GM23338 (cell line): ENCODE measurements around the gene GIMAP2. TPM values are rescaled to one million over a fixed set of nuclear protein-coding genes. Genes with fewer than 3 reads are reported as not detected.

Experiments used
- ATAC-seq: fragments of 200-7000 bp; cut with Tn5 transposase; 3 replicates; pipeline ENCODE4 v1.9.1; 2020
- DNase-seq: peaks from one replicate; pipeline ENCODE4 v3.0.0-alpha.2; 2015; ENCODE audit warnings: low spot score
- H2AFZ ChIP-seq: fragments of 200-600 bp; sonication (generic); 2 replicates; pipeline ENCODE4 v1.8.0; 2016; ENCODE audit warnings: antibody characterized with exemption, mild to moderate bottlenecking, moderate library complexity
- H3F3A ChIP-seq: fragments of 200-600 bp; sonication (generic); replicated peaks from 2 replicates; pipeline ENCODE4 v1.8.0; 2017; ENCODE audit warnings: antibody characterized with exemption, mixed run types, low read depth
- H3K27ac ChIP-seq: fragments of 200-600 bp; sonication (generic); 2 replicates; pipeline ENCODE4 v1.6.1; 2016; ENCODE audit warnings: low read depth
- H3K27me3 ChIP-seq: fragments of 200-600 bp; sonication (generic); 2 replicates; pipeline ENCODE4 v1.8.0; 2016; ENCODE audit warnings: mild to moderate bottlenecking, mixed run types, moderate library complexity; ENCODE audit not compliant: insufficient read depth
- H3K36me3 ChIP-seq: fragments of 200-600 bp; sonication (generic); 2 replicates; pipeline ENCODE4 v1.8.0; 2016; ENCODE audit warnings: mild to moderate bottlenecking; ENCODE audit not compliant: insufficient read depth
- H3K4me1 ChIP-seq: fragments of 200-600 bp; sonication (generic); 2 replicates; pipeline ENCODE4 v1.8.0; 2016; ENCODE audit warnings: mild to moderate bottlenecking, moderate library complexity; ENCODE audit not compliant: insufficient read depth
- H3K4me2 ChIP-seq: fragments of 200-600 bp; sonication (generic); 2 replicates; pipeline ENCODE4 v1.7.1; 2017; ENCODE audit warnings: mixed run types
- H3K4me3 ChIP-seq: fragments of 200-600 bp; sonication (generic); 2 replicates; pipeline ENCODE4 v1.6.1; 2016; ENCODE audit warnings: mixed run types
- H3K79me2 ChIP-seq: fragments of 200-600 bp; sonication (generic); replicated peaks from 2 replicates; pipeline ENCODE4 v1.8.0; 2017; ENCODE audit warnings: mild to moderate bottlenecking; ENCODE audit not compliant: insufficient read depth
- H3K9me2 ChIP-seq: fragments of 200-600 bp; sonication (generic); 2 replicates; pipeline ENCODE4 v1.8.0; 2017; ENCODE audit not compliant: insufficient read depth
- H4K20me1 ChIP-seq: fragments of 200-600 bp; sonication (generic); replicated peaks from 2 replicates; pipeline ENCODE4 v1.8.0; 2017; ENCODE audit warnings: mild to moderate bottlenecking; ENCODE audit not compliant: insufficient read depth
- H3K27ac Mint-ChIP-seq: 2 replicates; pipeline ENCODE4 v1.8.0; 2020; ENCODE audit warnings: inconsistent platforms, mild to moderate bottlenecking, moderate library complexity, mixed read lengths
- H3K27me3 Mint-ChIP-seq: 3 replicates; pipeline ENCODE4 v1.8.0; 2022; ENCODE audit warnings: low read depth, mild to moderate bottlenecking, moderate library complexity, mixed read lengths, inconsistent platforms; ENCODE audit not compliant: insufficient read depth, poor library complexity
- H3K36me3 Mint-ChIP-seq: 3 replicates; pipeline ENCODE4 v1.8.0; 2021; ENCODE audit warnings: low read depth, mild to moderate bottlenecking, inconsistent platforms, moderate library complexity, mixed read lengths
- H3K4me1 Mint-ChIP-seq: 3 replicates; pipeline ENCODE4 v1.8.0; 2020; ENCODE audit warnings: mild to moderate bottlenecking, inconsistent platforms, mixed read lengths
- H3K4me3 Mint-ChIP-seq: 3 replicates; pipeline ENCODE4 v1.8.0; 2021; ENCODE audit warnings: moderate library complexity, mild to moderate bottlenecking, inconsistent platforms, mixed read lengths
- H3K9me3 Mint-ChIP-seq: 3 replicates; pipeline ENCODE4 v1.8.0; 2020; ENCODE audit warnings: moderate library complexity, mild to moderate bottlenecking, inconsistent platforms, mixed read lengths
- CTCF ChIP-seq, 2 experiments: fragments of 200-600 bp in 1 of 2; sonication (generic) in 1 of 2; conservative IDR thresholded peaks; 2 replicates each; pipeline versions ENCODE4 v1.5.1 to v1.6.1; 2016 to 2017; ENCODE audit warnings: antibody characterized with exemption in 2 of 2, low read depth in 2 of 2, mild to moderate bottlenecking in 2 of 2, moderate library complexity in 1 of 2
- POLR2AphosphoS5 ChIP-seq: IDR thresholded peaks from 2 replicates; pipeline ENCODE4 v1.6.1; 2016; ENCODE audit warnings: antibody characterized with exemption, low read depth
- REST ChIP-seq: IDR thresholded peaks from one replicate; pipeline ENCODE4 v1.6.1; 2018; ENCODE audit warnings: antibody characterized with exemption; ENCODE audit not compliant: unreplicated experiment
- ZNF114 ChIP-seq: fragments of 250-450 bp; sonication (Bioruptor Pico); IDR thresholded peaks from 2 replicates; pipeline ENCODE4 v1.5.0; 2020; ENCODE audit warnings: mild to moderate bottlenecking, moderate library complexity
- polyA plus RNA-seq: library from polyadenylated mRNA; unstranded; fragments of >200 nt; fragmentation: Nextera tagmentation; extraction: Ambion mirVana; gene quantifications from 2 replicates; pipeline ENCODE4 v1.2.1, GENCODE V29; 2016
- total RNA-seq: library from RNA; depleted of rRNA; stranded (reverse); fragments of >200 nt; shearing (Covaris generic); gene quantifications from 2 replicates; pipeline ENCODE4 v1.2.3, GENCODE V29; 2014

Gene GIMAP2
- total and polyA plus RNA-seq, 2 experiments from 2014 or later = not detected

GRCh38 chr7:150716939-150717338 is 31.4 kb downstream of the GIMAP2 start:
- ATAC-seq = no peak
- Histone ChIP-seq H2AFZ (no peak overlapping the region), H3K79me2 (no peaks in the 10 kb centered on the region), H3K27ac (no peak overlapping the region), H3K4me1 (no peaks in the 10 kb centered on the region), H3K9me2 (no peaks in the 10 kb centered on the region), H3F3A (no peaks in the 10 kb centered on the region), H3K4me2 (no peak overlapping the region), H3K36me3 (no peaks in the 10 kb centered on the region), H4K20me1 (no peaks in the 10 kb centered on the region), H3K27me3 (peaks cover 12% of the 10 kb centered on the region; the same call in 1 of the 2 replicates), H3K4me3 (no peak overlapping the region)
- Mint-ChIP-seq H3K27ac (no peak overlapping the region), H3K4me3 (no peak overlapping the region), H3K27me3 (peaks cover 14% of the 10 kb centered on the region), H3K4me1 (no peaks in the 10 kb centered on the region), H3K9me3 (peaks cover 14% of the 10 kb centered on the region), H3K36me3 (no peaks in the 10 kb centered on the region)
- no peak for TF ChIP-seq REST
- DNase-seq = no peak

- Mint-ChIP-seq H3K27ac (no peak overlapping the region), H3K4me1 (no peaks in the 10 kb centered on the region), H3K4me3 (no peak overlapping the region), H3K27me3 (peaks cover 17% of the 10 kb centered on the region), H3K36me3 (no peaks in the 10 kb centered on the region), H3K9me3 (peaks cover 7% of the 10 kb centered on the region; the same call in 2 of the 3 replicates)
- no peaks in the 10 kb centered on the region for H3F3A ChIP-seq
- H3K4me3 ChIP-seq = no peak overlapping the region
- no peaks in the 10 kb centered on the region for H3K4me1 ChIP-seq
- ATAC-seq (no peak), DNase-seq (no peak)
- TF ChIP-seq ZNF114 (CRISPR knock-in tag) (no peak), POLR2AphosphoS5 (no peak), CTCF (conservative IDR thresholded peaks at IDR 0.05; ENCODE audit: low read depth in 2 of 2) (no peak), REST (no peak)
- H3K27me3 ChIP-seq = peaks cover 17% of the 10 kb centered on the region; the same call in 1 of the 2 replicates
- no peaks in the 10 kb centered on the region for H3K79me2 ChIP-seq
- no peaks in the 10 kb centered on the region for H3K36me3 ChIP-seq
- no peak overlapping the region for H3K4me2 ChIP-seq
- no peak overlapping the region for H2AFZ ChIP-seq
- no peaks in the 10 kb centered on the region for H4K20me1 ChIP-seq
- H3K9me2 ChIP-seq = no peaks in the 10 kb centered on the region
- no peak overlapping the region for H3K27ac ChIP-seq
Measured at GRCh38 chr7:150717814-150718420, 32.4 kb downstream of the GIMAP2 start.
